ENCODE measurements around the gene MRPL41.
"Not testable (repeated sequence)": the region's sequence is repeated elsewhere in the genome, so short reads cannot be mapped to it uniquely, and the experiment has no call there.

Gene MRPL41

DNA sequence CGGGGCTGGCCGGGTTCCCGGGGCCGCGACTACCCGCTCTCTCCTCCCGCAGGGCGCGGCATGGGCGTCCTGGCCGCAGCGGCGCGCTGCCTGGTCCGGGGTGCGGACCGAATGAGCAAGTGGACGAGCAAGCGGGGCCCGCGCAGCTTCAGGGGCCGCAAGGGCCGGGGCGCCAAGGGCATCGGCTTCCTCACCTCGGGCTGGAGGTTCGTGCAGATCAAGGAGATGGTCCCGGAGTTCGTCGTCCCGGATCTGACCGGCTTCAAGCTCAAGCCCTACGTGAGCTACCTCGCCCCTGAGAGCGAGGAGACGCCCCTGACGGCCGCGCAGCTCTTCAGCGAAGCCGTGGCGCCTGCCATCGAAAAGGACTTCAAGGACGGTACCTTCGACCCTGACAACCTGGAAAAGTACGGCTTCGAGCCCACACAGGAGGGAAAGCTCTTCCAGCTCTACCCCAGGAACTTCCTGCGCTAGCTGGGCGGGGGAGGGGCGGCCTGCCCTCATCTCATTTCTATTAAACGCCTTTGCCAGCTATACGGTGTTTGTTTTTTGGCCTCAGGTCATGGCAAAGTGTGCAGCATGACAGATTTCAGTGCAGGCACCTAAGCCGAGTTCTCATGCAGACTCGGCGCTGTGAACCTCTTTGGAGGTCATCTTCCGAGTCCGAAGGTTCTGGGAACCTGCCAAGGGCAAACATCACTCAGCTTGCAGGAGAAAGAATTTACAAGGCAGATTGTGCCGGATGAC, 516 bp downstream of the MRPL41 start:
- DNase-seq (ENCODE audit: low read depth in 2 of 2, low spot score in 1 of 2): no peak

GRCh38 chr9:137553654-137554053, 2.0 kb downstream of the MRPL41 start:
- DNase-seq (ENCODE audit: low read depth in 2 of 2, low spot score in 1 of 2): not testable (repeated sequence)

DNA sequence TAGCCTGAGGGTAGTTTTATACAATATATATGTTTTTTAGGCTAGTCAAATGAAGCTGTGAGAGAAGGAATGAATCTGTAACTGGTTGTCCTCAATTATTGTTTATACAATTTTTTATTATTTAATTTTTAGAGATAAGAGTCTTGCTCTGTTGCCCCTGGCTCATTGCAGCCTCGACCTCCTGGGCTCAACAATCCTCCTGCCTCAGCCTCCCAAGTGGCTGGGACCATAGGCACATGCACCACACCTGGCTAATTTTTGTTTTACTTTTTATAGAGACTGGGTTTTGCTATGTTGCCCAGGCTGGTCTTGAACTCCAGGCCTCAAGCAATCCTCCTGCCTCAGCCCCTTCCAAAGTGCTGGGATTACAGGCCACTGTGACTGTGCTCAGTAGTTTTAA, 2.7 kb downstream of the MRPL41 start:
- no peak for DNase-seq (ENCODE audit: low read depth in 2 of 2, low spot score in 1 of 2)

- DNase-seq (ENCODE audit: low read depth in 2 of 2, low spot score in 1 of 2): no peak
These were observed 3.5 kb downstream of the MRPL41 start for GRCh38 chr9:137555179-137555578.

DNA sequence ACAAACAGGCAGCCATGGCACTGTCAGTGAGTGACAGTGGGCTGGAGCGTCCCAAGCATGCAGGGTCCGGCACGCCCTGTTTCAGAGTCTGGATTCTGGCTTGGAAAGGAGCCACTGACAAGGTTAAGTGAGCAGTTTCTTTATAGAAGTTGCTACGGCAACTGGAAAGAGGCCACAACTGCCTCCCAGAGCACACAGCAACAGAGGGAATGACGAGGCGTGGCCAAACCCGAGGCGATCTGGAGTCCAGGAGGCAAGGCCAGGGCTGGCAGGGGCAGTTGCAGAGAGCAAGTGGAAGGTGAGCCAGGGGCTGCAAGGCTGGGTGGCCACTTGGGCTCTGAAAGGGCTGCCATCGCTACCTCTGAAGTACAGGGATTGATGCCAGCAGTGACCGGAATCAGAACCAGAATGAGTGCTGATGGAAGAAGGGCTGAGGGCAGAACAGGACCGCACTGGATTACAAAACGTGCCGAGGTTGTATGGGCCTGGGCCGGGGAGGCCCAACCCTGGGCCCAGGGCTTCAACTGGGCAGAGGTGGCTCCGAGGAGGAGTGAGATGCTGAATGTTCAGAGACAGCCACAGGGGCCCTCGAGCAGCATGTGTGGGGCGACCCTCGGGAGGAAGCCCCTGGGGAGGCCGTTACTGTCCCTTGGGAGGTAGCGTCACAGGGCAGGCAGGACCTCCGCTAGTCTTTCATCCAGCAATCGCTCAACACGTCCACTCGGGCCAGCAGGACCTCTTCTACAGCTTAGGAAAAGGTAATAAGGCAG, 4.6 kb downstream of the MRPL41 start:
- DNase-seq (ENCODE audit: low read depth in 2 of 2, low spot score in 1 of 2): no peak

DNA sequence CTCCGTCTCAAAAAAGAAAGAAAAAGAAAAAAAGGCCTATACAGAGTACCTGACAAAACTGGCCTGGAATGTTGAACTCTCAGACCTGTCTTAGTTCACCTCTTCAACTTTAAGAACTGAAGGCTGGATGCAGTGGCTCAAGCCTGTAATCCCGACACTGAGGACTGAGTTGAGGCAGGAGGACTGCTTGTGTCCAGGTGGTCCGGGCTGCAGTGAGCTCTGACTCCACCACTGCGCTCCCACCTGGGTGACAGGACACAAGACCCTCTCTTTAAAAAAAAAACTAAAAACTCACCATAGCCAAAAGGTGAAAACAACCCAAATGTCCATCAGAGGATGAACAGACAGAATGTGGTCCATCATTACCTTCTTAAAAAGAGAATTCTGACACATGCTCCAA, 6.4 kb downstream of the MRPL41 start:
- DNase-seq (ENCODE audit: low read depth in 2 of 2, low spot score in 1 of 2): no peak

DNA sequence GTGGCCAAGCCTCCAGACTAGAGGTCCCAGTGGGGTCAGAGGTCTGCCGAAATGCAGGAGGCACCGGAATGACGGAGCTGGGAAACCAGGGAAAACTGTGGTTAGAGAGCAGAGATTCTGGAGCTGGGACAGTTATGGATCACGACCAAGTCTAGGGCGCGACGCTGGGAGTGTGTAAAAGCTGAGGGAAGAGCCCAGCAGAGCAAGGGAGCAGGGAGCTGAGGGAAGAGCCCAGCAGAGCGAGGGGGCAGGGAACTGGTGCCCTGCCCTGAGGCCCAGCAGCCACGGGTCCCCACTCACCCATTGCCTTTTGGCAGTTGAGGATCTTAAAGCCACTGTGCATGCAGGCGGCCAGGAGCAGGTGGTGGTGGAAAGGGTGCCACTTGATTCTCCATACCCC, 12.5 kb downstream of the MRPL41 start:
- DNase-seq (ENCODE audit: low read depth in 2 of 2, low spot score in 1 of 2): no peak

DNA sequence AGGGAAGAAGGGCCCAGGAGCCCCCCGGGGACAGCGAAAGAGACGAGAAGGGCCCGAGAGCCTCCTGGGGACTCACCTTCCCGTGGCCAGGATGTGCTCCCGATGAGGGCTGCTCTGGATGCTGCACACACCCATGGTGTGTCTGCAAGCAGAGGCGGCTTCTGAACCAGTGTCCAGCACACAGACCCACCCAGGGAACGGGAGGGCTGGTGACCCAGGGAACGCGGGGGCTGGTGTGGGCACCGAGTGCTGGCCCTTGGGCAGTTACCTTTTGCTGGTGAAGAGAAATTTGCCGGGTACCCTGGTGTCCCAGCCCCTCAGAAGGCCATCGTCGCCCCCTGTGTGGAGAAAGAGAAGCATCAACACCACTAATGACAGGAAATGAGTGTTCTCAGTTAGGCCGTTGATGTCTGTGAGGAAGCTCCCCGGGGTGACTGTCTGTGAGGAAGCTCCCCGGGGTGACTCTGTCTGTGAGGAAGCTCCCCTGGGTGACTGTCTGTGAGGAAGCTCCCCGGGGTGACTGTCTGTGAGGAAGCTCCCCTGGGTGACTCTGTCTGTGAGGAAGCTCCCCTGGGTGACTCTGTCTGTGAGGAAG, 13.2 kb downstream of the MRPL41 start:
- DNase-seq (ENCODE audit: low read depth in 2 of 2, low spot score in 1 of 2): no peak

GRCh38 chr9:137568445-137568844, 16.8 kb downstream of the MRPL41 start:
- DNase-seq (ENCODE audit: low read depth in 2 of 2, low spot score in 1 of 2): not testable (repeated sequence)

DNA sequence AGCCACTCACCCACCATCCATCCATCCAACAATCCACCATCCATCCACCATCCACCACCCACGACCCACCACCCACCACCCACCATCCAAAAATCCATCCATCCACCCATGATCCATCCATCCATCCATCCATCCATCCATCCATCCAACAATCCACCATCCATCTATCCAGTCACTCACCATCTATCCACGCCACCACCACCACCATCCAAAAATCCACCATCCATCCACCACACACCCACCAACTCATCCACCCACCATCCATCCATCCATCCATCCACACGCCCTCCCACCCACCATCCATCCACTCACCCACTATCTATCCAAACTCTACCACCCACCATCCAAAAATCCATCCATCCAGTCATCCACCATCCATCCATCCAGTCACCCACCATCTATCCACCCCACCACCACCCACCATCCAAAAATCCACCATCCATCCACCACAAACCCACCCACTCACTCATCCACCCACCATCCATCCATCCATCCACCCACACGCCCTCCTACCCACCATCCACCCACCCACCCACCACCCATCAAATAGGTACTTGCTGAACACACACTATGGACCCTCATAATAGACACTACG, 18.0 kb downstream of the MRPL41 start:
- no peak for DNase-seq (ENCODE audit: low read depth in 2 of 2, low spot score in 1 of 2)

DNA sequence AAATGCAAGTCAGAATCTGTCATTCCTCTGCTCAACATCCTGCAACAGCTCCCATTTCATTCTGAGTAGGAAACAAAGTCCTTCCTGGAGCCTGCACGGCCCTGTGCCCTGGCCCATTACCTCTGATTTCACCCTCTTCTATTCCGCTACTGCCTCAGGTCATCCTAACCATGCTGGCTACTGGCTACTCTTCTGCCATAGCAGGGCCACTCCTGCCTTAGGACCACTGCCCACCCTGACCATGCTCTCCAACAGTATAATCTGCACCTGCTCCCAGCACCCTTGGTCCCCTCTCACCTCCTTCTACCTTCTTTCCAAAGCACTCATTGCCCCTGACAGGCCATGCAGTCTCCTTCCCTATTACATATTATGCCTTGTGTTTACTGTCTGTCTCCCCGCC, 18.9 kb downstream of the MRPL41 start:
- no peak for DNase-seq (ENCODE audit: low read depth in 2 of 2, low spot score in 1 of 2)

DNA sequence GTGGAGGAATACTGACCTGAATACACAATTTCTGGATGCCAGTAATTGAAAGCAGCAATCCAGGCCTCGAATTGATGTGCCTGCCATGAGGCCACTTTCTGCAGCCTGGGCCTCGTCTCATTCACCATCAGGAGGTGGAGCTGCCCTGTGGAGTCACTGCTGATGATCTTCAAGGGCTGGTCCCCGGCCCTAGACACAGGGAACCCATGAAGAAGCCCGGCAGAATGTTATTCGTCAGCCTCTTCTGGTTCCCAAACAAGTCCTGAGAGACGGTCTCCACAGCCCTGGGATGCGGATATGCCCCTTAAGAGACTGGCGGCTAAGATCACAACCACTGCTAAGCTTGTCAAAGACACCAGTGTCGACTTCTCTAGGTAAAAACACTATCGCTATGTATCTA, 22.5 kb downstream of the MRPL41 start:
- no peak for DNase-seq (ENCODE audit: low read depth in 2 of 2, low spot score in 1 of 2)

DNA sequence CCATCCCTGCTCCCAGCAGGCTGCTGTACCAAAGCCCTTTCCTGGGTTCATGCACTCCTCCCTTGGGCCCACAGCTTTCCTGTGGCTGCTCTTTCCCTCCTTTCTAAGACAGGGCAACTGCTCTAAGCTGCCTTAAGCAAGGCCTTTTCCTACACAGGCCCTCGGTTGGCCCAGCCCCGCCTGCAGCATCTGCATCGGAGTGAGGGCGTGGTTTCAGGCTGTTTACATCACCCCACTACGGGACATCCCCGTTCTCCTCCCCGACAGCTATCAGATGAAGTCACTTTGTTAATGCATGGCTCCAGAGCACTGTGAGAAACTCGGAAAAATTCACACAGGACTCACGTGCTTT, 23.7 kb downstream of the MRPL41 start:
- DNase-seq (ENCODE audit: low read depth in 2 of 2, low spot score in 1 of 2): no peak

- DNase-seq (ENCODE audit: low read depth in 2 of 2, low spot score in 1 of 2): no peak
These were observed 24.2 kb downstream of the MRPL41 start for GRCh38 chr9:137575716-137576411.

DNA sequence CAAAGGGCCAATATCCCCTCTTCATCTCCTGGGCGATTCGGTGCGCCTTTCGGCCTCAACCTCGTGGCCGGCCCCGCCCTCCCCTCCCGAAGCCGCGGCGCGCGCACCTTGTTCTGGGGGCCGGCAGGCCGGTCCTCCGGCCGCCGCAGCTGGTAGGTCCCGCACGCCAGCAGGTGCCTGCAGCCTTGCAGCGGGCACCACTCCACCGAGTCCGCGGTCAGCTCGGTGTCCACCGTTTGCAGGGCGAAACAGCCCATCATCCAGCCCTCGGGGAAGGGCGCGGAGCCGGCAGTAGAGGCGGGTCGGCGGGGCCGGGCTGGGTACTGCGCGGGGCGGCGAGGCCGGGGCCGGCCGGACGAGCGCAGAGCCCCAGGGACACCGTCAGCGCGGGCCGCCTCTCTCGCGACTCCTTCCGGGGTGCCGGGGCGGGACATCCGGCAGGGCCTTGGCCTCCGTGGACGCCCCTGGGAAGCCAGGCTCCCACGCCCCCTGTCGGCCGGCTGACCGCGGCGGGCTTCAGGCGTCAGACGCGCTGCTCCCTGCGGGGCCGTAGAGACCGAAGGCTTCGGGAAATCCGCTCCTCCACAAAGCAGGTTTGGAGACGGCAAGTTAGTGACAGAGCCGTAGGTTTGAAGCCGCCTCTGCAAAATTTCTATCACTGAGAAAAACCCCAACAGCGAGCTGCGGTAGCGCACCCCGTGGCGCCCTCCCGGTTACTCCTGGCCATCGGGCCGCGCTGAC, 27.0 kb downstream of the MRPL41 start, which contains the start of gene DPH7:
TSS of gene DPH7 (minus strand) at position 408 of the 741 bp plus-strand sequence. CDS start at position 260, 148 bp downstream.
- peak; percentile 92 to 94 for DNase-seq (ENCODE audit: low read depth in 2 of 2, low spot score in 1 of 2)

DNA sequence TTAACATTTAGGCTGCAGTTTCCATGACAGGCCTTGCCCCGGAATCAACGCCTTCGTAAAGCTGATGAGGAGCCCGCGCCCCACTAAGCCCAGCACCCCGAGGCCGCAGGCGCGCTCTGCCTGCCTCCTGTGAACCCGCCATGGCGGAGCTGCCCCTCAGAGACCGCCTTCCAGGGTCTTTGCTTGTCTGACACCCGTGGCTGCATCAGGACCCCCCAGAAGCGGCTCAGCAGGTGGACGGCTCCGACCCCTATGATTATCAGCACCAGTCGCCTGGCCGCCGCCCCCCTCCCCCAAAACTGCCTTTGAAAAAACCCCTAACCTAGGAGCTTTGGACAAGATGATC, 27.6 kb downstream of the MRPL41 start:
- DNase-seq (ENCODE audit: low read depth in 2 of 2, low spot score in 1 of 2): no peak

DNA sequence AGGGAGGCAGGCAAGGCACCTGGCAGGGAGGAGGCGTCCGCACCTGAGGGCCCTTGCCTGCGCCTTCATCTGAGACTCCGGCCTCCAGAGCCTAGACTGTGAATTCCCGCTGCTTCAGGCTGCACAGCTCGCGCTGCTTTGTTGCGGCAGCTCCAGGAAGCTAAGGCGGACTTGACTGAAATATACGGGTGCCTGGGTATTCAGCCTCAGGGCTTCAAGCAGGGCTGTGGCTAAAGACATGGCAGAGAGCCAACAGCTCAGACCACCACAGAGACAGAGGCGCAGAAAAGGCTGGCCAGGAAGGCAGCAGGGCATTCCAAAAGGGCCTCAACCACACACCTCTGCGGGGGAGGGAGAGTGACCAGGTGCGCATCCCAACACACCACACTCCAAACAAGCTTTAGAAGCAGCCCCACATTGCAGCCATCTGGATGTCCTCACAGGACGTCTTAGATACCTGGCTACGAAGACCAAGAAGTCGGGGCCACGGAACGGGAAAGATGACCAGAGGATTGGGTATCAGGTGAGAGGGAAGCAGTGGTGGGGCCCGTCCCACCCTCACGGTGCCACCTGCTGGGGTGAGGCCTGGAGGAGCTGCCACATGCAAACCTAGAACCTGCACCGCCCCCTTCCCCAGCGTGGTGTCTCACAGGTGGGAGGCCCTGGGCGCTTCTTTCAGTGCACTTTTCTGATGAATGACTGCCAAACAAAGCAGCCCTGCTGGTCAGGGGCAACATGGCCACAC, 28.7 kb downstream of the MRPL41 start:
- DNase-seq (ENCODE audit: low read depth in 2 of 2, low spot score in 1 of 2): no peak

GRCh38 chr9:137580954-137581322, 29.3 kb downstream of the MRPL41 start:
- DNase-seq (ENCODE audit: low read depth in 2 of 2, low spot score in 1 of 2): no peak

- no peak for DNase-seq (ENCODE audit: low read depth in 2 of 2, low spot score in 1 of 2)
These were observed 29.9 kb downstream of the MRPL41 start for GRCh38 chr9:137581361-137582285.
